GM18499 (cell line): ENCODE data around the gene UGT1A5.
"Not testable (repeated sequence)": the region's sequence is repeated elsewhere in the genome, so short reads cannot be mapped to it uniquely, and the experiment has no call there.

Experiments used
- ATAC-seq: cut with Tn5 transposase; IDR thresholded peaks from one replicate; pipeline ENCODE4 v1.9.1; 2021; ENCODE audit warnings: moderate number of reproducible peaks; ENCODE audit not compliant: insufficient read depth, unreplicated experiment

The UGT1A5 gene

GRCh38 chr2:233743464-233744259 is 31.0 kb downstream of the UGT1A5 start:
- ATAC-seq, result no peak

- no peak for ATAC-seq
Observed at GRCh38 chr2:233745073-233745755, 32.5 kb downstream of the UGT1A5 start.

- ATAC-seq, result not testable (repeated sequence)
Observed at GRCh38 chr2:233745838-233746237, 33.1 kb downstream of the UGT1A5 start.

GRCh38 chr2:233746475-233747282 is 34.0 kb downstream of the UGT1A5 start:
- ATAC-seq, result no peak

- ATAC-seq, result no peak
Observed at GRCh38 chr2:233747283-233747544, 34.5 kb downstream of the UGT1A5 start.

GRCh38 chr2:233750689-233751088 is 38.0 kb downstream of the UGT1A5 start:
- not testable (repeated sequence) for ATAC-seq

- not testable (repeated sequence) for ATAC-seq
Observed at GRCh38 chr2:233751212-233752009, 38.7 kb downstream of the UGT1A5 start.

GRCh38 chr2:233754872-233755611 is 42.3 kb downstream of the UGT1A5 start:
- ATAC-seq, result no peak

- ATAC-seq, result no peak
Observed at GRCh38 chr2:233756429-233757081, 43.8 kb downstream of the UGT1A5 start.

GRCh38 chr2:233758141-233758540 is 45.4 kb downstream of the UGT1A5 start:
- ATAC-seq, result no peak

GRCh38 chr2:233758849-233759248 is 46.1 kb downstream of the UGT1A5 start:
- no peak for ATAC-seq

- ATAC-seq, result no peak
Observed at GRCh38 chr2:233760043-233760442, 47.3 kb downstream of the UGT1A5 start, which contains the start of gene UGT1A1. UGT1A1 (plus strand) TSS chr2:233760270; CDS start chr2:233760288, 18 bp downstream.

- ATAC-seq, result no peak
Observed at GRCh38 chr2:233761040-233761769, 48.5 kb downstream of the UGT1A5 start.

GRCh38 chr2:233764264-233764663 is 51.6 kb downstream of the UGT1A5 start:
- ATAC-seq, result no peak

GRCh38 chr2:233764761-233765160 is 52.1 kb downstream of the UGT1A5 start:
- ATAC-seq, result no peak

GRCh38 chr2:233766416-233766815 is 53.7 kb downstream of the UGT1A5 start:
- no peak for ATAC-seq

- no peak for ATAC-seq
Observed at GRCh38 chr2:233768076-233768475, 55.4 kb downstream of the UGT1A5 start.

- no peak for ATAC-seq
Observed at GRCh38 chr2:233769260-233769659, 56.6 kb downstream of the UGT1A5 start.
